HL-60 (cell line): Measurements from ENCODE around the gene FRMD5.

ENCODE experiments used
- GABPA ChIP-seq: IDR thresholded peaks from 2 replicates; pipeline ENCODE4 v1.6.1; 2012; ENCODE audit warnings: low read depth
- POLR2AphosphoS5 ChIP-seq: IDR thresholded peaks from 2 replicates; pipeline ENCODE4 v1.6.1; 2012; ENCODE audit warnings: low read depth
- TF ChIP-seq, protein P1 (sequence below): IDR thresholded peaks from one replicate; pipeline ENCODE4 v1.5.1; 2011; ENCODE audit warnings: low read length, control low read depth, inconsistent platforms; ENCODE audit not compliant: insufficient read depth

DNA sequence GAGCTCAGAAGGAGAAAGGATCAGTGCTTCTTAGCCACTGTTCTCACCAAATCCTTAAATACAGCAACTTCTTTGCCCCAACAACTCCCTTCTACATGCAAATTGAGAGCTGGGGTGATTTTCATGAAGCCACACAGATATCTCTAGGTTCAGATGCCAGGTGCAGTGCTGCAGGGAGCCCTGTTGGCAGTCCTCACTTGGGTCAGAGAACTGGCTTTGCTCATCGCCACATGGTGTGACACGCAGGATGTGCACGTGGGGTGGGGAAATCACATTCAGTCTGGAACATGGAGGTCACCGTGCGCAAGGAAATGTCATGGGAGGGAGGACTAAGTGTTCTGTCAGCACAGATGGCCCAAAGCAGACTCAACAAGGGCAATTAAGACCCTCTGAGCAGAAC lies 264.5 kb downstream of the FRMD5 start:
- TF ChIP-seq POLR2AphosphoS5, result no peak
- TF ChIP-seq, protein P1, sequence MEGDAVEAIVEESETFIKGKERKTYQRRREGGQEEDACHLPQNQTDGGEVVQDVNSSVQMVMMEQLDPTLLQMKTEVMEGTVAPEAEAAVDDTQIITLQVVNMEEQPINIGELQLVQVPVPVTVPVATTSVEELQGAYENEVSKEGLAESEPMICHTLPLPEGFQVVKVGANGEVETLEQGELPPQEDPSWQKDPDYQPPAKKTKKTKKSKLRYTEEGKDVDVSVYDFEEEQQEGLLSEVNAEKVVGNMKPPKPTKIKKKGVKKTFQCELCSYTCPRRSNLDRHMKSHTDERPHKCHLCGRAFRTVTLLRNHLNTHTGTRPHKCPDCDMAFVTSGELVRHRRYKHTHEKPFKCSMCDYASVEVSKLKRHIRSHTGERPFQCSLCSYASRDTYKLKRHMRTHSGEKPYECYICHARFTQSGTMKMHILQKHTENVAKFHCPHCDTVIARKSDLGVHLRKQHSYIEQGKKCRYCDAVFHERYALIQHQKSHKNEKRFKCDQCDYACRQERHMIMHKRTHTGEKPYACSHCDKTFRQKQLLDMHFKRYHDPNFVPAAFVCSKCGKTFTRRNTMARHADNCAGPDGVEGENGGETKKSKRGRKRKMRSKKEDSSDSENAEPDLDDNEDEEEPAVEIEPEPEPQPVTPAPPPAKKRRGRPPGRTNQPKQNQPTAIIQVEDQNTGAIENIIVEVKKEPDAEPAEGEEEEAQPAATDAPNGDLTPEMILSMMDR, result no peak
- TF ChIP-seq GABPA, result no peak
